ENCODE data around the gene PCDHB1. TPM values are rescaled to one million over a fixed set of nuclear protein-coding genes. Genes with fewer than 3 reads are reported as not detected.

Gene PCDHB1
- total and polyA plus RNA-seq, 9 of the 15 experiments (the other 6 are each of a cell fraction or from before 2014, with no cell fraction given), result not detected

DNA sequence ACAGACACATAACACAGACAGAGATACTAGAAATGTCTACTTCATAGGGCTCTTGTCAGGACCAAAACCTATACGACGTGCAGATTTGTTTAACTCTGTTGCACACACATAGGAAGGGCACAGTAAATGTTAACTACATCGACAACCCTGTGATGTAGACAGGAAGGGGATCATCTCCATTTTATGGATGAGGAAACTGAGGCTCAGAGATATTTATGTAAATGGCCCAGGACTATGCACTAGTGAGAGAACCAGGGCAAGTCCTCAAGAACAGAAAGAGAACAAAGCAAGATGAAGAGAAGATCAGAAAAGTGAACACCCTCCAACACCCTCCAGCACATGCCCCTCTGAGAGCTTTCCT is 48.6 kb upstream of the PCDHB1 start (continued):
- TF ChIP-seq UBTF (IDR thresholded peaks at IDR 0.05; ENCODE audit: borderline replicate concordance in 1 of 2, low read depth in 2 of 2, low read length in 2 of 2), result no peak
- TF ChIP-seq SMARCA4 (IDR thresholded peaks at IDR 0.05), result no peak
- no peak for TF ChIP-seq RUNX1 (IDR thresholded peaks at IDR 0.05; ENCODE audit: low read depth)
- TF ChIP-seq SMARCC2 (IDR thresholded peaks at IDR 0.05; ENCODE audit: low read depth), result no peak

DNA sequence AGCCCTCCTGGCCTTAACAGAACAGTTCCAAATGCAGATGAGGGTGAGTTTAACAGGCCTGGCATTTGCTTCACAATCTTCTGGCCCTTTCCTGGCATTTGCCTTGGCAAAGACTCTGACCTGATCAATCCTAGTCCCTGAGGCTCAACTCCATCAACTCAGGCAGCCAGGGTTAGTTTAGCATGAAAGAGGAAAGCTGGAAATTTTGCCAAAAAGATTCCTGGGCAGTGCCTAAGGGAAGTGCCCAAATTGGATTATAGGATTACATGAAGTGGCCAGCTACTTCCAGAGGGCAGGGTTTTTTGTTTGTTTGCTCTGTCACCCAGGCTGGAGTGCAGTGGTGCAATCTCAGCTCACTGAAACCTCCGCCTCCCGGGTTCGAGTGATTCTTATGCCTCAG is 48.1 kb upstream of the PCDHB1 start:
- intact Hi-C loops (cut with micrococcal nuclease), result no loop called here
- Histone ChIP-seq H3K9ac (ENCODE audit: insufficient read depth in 1 of 2, low read depth in 2 of 2, low read length in 2 of 2) (no peak overlapping the region), H2AFZ (ENCODE audit: low read depth, low read length) (no peak overlapping the region), H3K4me2 (ENCODE audit: insufficient read depth, low read length) (no peak overlapping the region), H3K9me3 (replicated peaks; ENCODE audit: control insufficient read depth, insufficient read depth, low read depth, low read length) (no peaks in the 10 kb centered on the region), H3K4me3 (no peak overlapping the region), H4K20me1 (replicated peaks; ENCODE audit: control insufficient read depth, insufficient read depth, low read length) (no peaks in the 10 kb centered on the region), H3K79me2 (ENCODE audit: control insufficient read depth, insufficient read depth, low read length) (no peaks in the 10 kb centered on the region), H3K4me1 (replicated peaks in 1 of 2; ENCODE audit: control insufficient read depth in 2 of 2, insufficient read depth in 2 of 2, low read length in 2 of 2) (no peaks in the 10 kb centered on the region; a peak in 1 of 5 replicates), H3K9me1 (ENCODE audit: control insufficient read depth, insufficient read depth, low read length) (no peaks in the 10 kb centered on the region), H3K27ac (ENCODE audit: extremely low read depth, low read depth, low read length) (no peak overlapping the region), H3K36me3 (ENCODE audit: control insufficient read depth, insufficient read depth, low read length) (no peaks in the 10 kb centered on the region), H3K27me3 (ENCODE audit: control insufficient read depth in 2 of 2, insufficient read depth in 2 of 2, low read length in 2 of 2) (no peaks in the 10 kb centered on the region)
- ATAC-seq (no peak), FAIRE-seq (no peak), DNase-seq (ENCODE audit: extremely low read depth in 1 of 4, low spot score in 3 of 4) (no peak)
- BruUV-seq (replicated peaks), result no TSS peak
- 0% methylated on average over 3 of the region's 3 CpGs for WGBS (ENCODE audit: insufficient coverage, low coverage, missing lambda C conversion rate)
- POLR2A ChIA-PET, result no interaction called here
- TF ChIP-seq ATF7 (IDR thresholded peaks at IDR 0.05) (no peak), PTRF (tag; IDR thresholded peaks at IDR 0.05) (no peak), DIDO1 (tag; IDR thresholded peaks at IDR 0.05; ENCODE audit: low read depth) (no peak), ZBTB5 (IDR thresholded peaks at IDR 0.05) (no peak), TGIF2 (CRISPR knock-in tag; IDR thresholded peaks at IDR 0.05) (no peak), ZBTB1 (CRISPR knock-in tag; IDR thresholded peaks at IDR 0.05; ENCODE audit: borderline replicate concordance, low read depth) (no peak), ADNP (tag; IDR thresholded peaks at IDR 0.05) (no peak), CREB5 (CRISPR knock-in tag; IDR thresholded peaks at IDR 0.05) (no peak)
- TF ChIP-seq, protein P1, sequence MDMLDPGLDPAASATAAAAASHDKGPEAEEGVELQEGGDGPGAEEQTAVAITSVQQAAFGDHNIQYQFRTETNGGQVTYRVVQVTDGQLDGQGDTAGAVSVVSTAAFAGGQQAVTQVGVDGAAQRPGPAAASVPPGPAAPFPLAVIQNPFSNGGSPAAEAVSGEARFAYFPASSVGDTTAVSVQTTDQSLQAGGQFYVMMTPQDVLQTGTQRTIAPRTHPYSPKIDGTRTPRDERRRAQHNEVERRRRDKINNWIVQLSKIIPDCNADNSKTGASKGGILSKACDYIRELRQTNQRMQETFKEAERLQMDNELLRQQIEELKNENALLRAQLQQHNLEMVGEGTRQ (CRISPR knock-in tag; IDR thresholded peaks at IDR 0.05), result no peak
- CTCF ChIA-PET (ENCODE audit: low intra/inter-chr PET ratio), result no interaction called here
- in situ Hi-C loops (cut with MboI), result no loop called here

Data from K562 (cell line).